ENCODE data around the gene ATP13A5.

Gene ATP13A5

GRCh38 chr3:193305356-193305755, 73.2 kb downstream of the ATP13A5 start:
- TF ChIP-seq CTCF (conservative IDR thresholded peaks at IDR 0.05), result no peak
- no peak for TF ChIP-seq ZFX (IDR thresholded peaks at IDR 0.05)
- H3K27ac ChIP-seq, result no peak overlapping the region

- TF ChIP-seq ZFX (IDR thresholded peaks at IDR 0.05), result no peak
- no peak for TF ChIP-seq CTCF (conservative IDR thresholded peaks at IDR 0.05)
- no peak overlapping the region for H3K27ac ChIP-seq
These were observed 77.1 kb downstream of the ATP13A5 start for GRCh38 chr3:193301433-193301832.

- no peak overlapping the region for H3K27ac ChIP-seq
- TF ChIP-seq CTCF (conservative IDR thresholded peaks at IDR 0.05) (no peak), ZFX (IDR thresholded peaks at IDR 0.05) (no peak)
These were observed 81.1 kb downstream of the ATP13A5 start for GRCh38 chr3:193297421-193297820.

- H3K27ac ChIP-seq, result no peak overlapping the region
- no peak for TF ChIP-seq CTCF (conservative IDR thresholded peaks at IDR 0.05)
- no peak for TF ChIP-seq ZFX (IDR thresholded peaks at IDR 0.05)
These were observed 82.6 kb downstream of the ATP13A5 start for GRCh38 chr3:193295985-193296384.

GRCh38 chr3:193292386-193292785, 86.2 kb downstream of the ATP13A5 start:
- no peak overlapping the region for H3K27ac ChIP-seq
- TF ChIP-seq ZFX (IDR thresholded peaks at IDR 0.05) (no peak), CTCF (conservative IDR thresholded peaks at IDR 0.05) (no peak)

- TF ChIP-seq ZFX (IDR thresholded peaks at IDR 0.05) (no peak), CTCF (conservative IDR thresholded peaks at IDR 0.05) (no peak)
- H3K27ac ChIP-seq, result no peak overlapping the region
These were observed 107.3 kb downstream of the ATP13A5 start for GRCh38 chr3:193271101-193271840.

- H3K27ac ChIP-seq, result no peak overlapping the region
- no peak for TF ChIP-seq CTCF (conservative IDR thresholded peaks at IDR 0.05)
- no peak for TF ChIP-seq ZFX (IDR thresholded peaks at IDR 0.05)
These were observed 108.1 kb downstream of the ATP13A5 start for GRCh38 chr3:193270451-193270850.
